ENCODE data around the gene MMP26. TPM values are rescaled to one million over a fixed set of nuclear protein-coding genes. Genes with fewer than 3 reads are reported as not detected.
"Not testable (repeated sequence)": the region's sequence is repeated elsewhere in the genome, so short reads cannot be mapped to it uniquely, and the experiment has no call there.

MMP26 gene
- polyA plus RNA-seq, 1 experiment, result not detected

DNA sequence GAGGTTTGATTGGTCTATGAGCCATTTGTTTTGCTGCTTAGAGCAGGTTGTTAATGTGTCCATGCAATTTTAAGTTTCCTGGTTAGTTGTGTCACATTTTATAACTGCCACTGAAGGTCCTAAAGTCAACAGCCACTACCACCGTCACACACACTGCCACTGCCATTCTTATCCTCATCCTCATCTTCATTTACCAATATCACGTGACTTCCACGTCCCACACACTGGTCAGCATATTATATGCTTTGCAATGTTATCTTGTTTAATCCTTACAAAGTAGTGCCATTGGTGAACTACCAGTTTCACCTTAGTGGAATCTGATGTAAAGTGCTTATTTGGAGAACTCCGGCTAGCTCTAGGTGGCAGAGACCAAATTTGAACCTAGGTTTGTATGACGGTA is 9.7 kb downstream of the MMP26 start:
- Histone ChIP-seq H3K27me3 (ENCODE audit: control insufficient read depth, insufficient read depth, low read length) (no peaks in the 10 kb centered on the region), H3K9me3 (ENCODE audit: control insufficient read depth, insufficient read depth, low read length) (no peaks in the 10 kb centered on the region)
- CTCF ChIA-PET, result interaction anchor here (2.7 kb wide), 1 partner anchor 78 kb away, joined by 11 read pairs; the partner anchor contains the start of gene OR51D1

DNA sequence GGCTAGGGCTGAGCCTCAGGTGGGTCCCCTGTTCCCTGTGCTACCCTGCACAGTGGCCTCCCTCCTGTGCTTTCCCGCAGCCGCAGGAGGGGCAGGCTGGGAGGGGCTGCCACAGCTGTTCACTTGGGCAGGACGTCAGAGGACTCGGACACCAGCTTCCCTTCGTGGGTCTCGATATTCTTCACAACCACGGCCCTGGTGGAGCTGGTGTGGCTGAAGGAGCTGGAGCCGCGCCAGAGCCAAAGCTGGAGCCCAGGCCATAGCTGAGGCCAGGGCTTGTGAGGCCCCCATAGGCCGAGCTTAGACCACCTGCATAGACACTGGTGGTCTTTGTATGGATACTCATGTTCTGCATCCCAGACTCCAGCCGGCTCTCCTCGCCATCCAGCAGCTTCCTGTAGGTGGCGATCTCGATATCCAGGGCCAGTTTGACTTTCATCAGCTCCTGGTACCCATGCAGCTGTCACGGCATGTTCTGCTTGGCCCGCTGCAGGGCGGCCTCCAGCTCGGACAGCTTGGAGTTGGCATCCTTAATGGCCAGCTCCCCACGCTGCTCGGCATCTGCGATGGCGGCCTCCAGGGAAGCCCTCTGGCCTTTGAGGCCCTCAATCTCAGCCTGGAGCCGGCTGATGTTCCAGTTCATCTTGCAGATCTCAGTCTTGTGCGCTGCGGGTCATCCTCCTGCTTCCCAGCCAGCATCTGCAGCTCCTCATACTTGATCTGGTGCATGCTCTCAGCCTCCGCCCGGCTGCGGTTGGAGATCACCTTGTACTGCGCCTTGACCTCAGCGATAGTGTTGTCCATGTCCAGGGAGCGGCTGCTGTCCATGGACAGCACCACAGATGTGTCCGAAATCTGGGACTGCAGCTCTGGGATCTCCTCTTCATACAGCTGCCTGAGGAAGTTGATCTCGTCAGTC is 18.3 kb downstream of the MMP26 start:
- POLR2A ChIA-PET; H3K9me3 ChIP-seq (ENCODE audit: control insufficient read depth, insufficient read depth, low read length); DNase-seq (ENCODE audit: low read depth, low spot score); H3K27me3 ChIP-seq (ENCODE audit: control insufficient read depth, insufficient read depth, low read length); H3K4me3 ChIP-seq (ENCODE audit: low read depth, low read length); H3K27ac ChIP-seq (ENCODE audit: low read depth, low read length): not testable (repeated sequence)
- CTCF ChIA-PET, result interaction anchor here (1.0 kb wide), 1 partner anchor 12 kb away, joined by 3 read pairs; no protein-coding TSS in a partner anchor

More for the DNA sequence above, 9.7 kb downstream of the MMP26 start:
- Histone ChIP-seq H3K4me3 (ENCODE audit: low read depth, low read length) (no peak overlapping the region), H3K27ac (ENCODE audit: low read depth, low read length) (no peak overlapping the region)
- POLR2A ChIA-PET, result no interaction called here
- no peak for DNase-seq (ENCODE audit: low read depth, low spot score)
- TF ChIP-seq, protein P1, sequence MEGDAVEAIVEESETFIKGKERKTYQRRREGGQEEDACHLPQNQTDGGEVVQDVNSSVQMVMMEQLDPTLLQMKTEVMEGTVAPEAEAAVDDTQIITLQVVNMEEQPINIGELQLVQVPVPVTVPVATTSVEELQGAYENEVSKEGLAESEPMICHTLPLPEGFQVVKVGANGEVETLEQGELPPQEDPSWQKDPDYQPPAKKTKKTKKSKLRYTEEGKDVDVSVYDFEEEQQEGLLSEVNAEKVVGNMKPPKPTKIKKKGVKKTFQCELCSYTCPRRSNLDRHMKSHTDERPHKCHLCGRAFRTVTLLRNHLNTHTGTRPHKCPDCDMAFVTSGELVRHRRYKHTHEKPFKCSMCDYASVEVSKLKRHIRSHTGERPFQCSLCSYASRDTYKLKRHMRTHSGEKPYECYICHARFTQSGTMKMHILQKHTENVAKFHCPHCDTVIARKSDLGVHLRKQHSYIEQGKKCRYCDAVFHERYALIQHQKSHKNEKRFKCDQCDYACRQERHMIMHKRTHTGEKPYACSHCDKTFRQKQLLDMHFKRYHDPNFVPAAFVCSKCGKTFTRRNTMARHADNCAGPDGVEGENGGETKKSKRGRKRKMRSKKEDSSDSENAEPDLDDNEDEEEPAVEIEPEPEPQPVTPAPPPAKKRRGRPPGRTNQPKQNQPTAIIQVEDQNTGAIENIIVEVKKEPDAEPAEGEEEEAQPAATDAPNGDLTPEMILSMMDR (IDR thresholded peaks at IDR 0.05; ENCODE audit: low read depth, low read length), result no peak

GRCh38 chr11:4727171-4727570 is 22.6 kb downstream of the MMP26 start:
- CTCF ChIA-PET, result no interaction called here

GRCh38 chr11:4740735-4741134 is 36.2 kb downstream of the MMP26 start:
- H3K27me3 ChIP-seq (ENCODE audit: control insufficient read depth, insufficient read depth, low read length), result no peaks in the 10 kb centered on the region
- no peak overlapping the region for H3K4me3 ChIP-seq (ENCODE audit: low read depth, low read length)
- no peak overlapping the region for H3K27ac ChIP-seq (ENCODE audit: low read depth, low read length)
- POLR2A ChIA-PET, result no interaction called here
- H3K9me3 ChIP-seq (ENCODE audit: control insufficient read depth, insufficient read depth, low read length), result no peaks in the 10 kb centered on the region
- CTCF ChIA-PET, result no interaction called here
- TF ChIP-seq, protein P1 (IDR thresholded peaks at IDR 0.05; ENCODE audit: low read depth, low read length), result no peak
- no peak for DNase-seq (ENCODE audit: low read depth, low spot score)

More at GRCh38 chr11:4727171-4727570, 22.6 kb downstream of the MMP26 start:
- DNase-seq (ENCODE audit: low read depth, low spot score), result no peak
- no peak overlapping the region for H3K27ac ChIP-seq (ENCODE audit: low read depth, low read length)
- POLR2A ChIA-PET, result no interaction called here
- peaks cover 4% of the 10 kb centered on the region; the same call in 1 of the 2 replicates for H3K9me3 ChIP-seq (ENCODE audit: control insufficient read depth, insufficient read depth, low read length)
- no peaks in the 10 kb centered on the region for H3K27me3 ChIP-seq (ENCODE audit: control insufficient read depth, insufficient read depth, low read length)
- TF ChIP-seq, protein P1 (IDR thresholded peaks at IDR 0.05; ENCODE audit: low read depth, low read length), result no peak
- no peak overlapping the region for H3K4me3 ChIP-seq (ENCODE audit: low read depth, low read length)

- TF ChIP-seq, protein P1 (IDR thresholded peaks at IDR 0.05; ENCODE audit: low read depth, low read length), result no peak
- H3K27me3 ChIP-seq (ENCODE audit: control insufficient read depth, insufficient read depth, low read length), result no peaks in the 10 kb centered on the region
- H3K4me3 ChIP-seq (ENCODE audit: low read depth, low read length), result no peak overlapping the region
- no peaks in the 10 kb centered on the region for H3K9me3 ChIP-seq (ENCODE audit: control insufficient read depth, insufficient read depth, low read length)
- ChIA-PET CTCF (no interaction called here), POLR2A (no interaction called here)
- H3K27ac ChIP-seq (ENCODE audit: low read depth, low read length), result no peak overlapping the region
- DNase-seq (ENCODE audit: low read depth, low spot score), result no peak
Observed at GRCh38 chr11:4748438-4748837, 43.9 kb downstream of the MMP26 start.

All from AG04450 (cell line).